SK-N-SH treated with all-trans-retinoic acid at 6 μM for 48 hours (cell line): ENCODE results near the gene AZU1.
"Not testable (repeated sequence)": the region's sequence is repeated elsewhere in the genome, so short reads cannot be mapped to it uniquely, and the experiment has no call there.

Experiments used
- ATAC-seq: fragments of 200-7000 bp; cut with Tn5 transposase; 3 replicates; pipeline ENCODE4 v1.9.1; 2020; ENCODE audit warnings: mild to moderate bottlenecking, moderate library complexity
- BACH2 ChIP-seq: fragments of 250-450 bp; sonication (Bioruptor Pico); IDR thresholded peaks from 2 replicates; pipeline ENCODE4 v1.9.0; 2021; ENCODE audit warnings: mild to moderate bottlenecking, borderline replicate concordance
- CSDC2 ChIP-seq: fragments of 250-450 bp; sonication (Bioruptor Pico); IDR thresholded peaks from 2 replicates; pipeline ENCODE4 v1.5.0; 2020; ENCODE audit warnings: mild to moderate bottlenecking, moderate library complexity
- ZNF70 ChIP-seq: fragments of 450-650 bp; formaldehyde crosslinking; IDR thresholded peaks from 2 replicates; pipeline ENCODE4 v1.5.0; 2020; ENCODE audit warnings: mild to moderate bottlenecking, moderate library complexity
- TF ChIP-seq, protein P1 (sequence below): fragments of 250-450 bp; sonication (Bioruptor Pico); IDR thresholded peaks from 2 replicates; pipeline ENCODE4 v1.8.0; 2020; ENCODE audit warnings: mild to moderate bottlenecking, moderate library complexity, borderline replicate concordance
- TF ChIP-seq, protein P2 (sequence below): fragments of 250-450 bp; sonication (Bioruptor Pico); IDR thresholded peaks from 2 replicates; pipeline ENCODE4 v1.8.0; 2021; ENCODE audit warnings: low read depth, mild to moderate bottlenecking, moderate library complexity, borderline replicate concordance

Gene AZU1

DNA sequence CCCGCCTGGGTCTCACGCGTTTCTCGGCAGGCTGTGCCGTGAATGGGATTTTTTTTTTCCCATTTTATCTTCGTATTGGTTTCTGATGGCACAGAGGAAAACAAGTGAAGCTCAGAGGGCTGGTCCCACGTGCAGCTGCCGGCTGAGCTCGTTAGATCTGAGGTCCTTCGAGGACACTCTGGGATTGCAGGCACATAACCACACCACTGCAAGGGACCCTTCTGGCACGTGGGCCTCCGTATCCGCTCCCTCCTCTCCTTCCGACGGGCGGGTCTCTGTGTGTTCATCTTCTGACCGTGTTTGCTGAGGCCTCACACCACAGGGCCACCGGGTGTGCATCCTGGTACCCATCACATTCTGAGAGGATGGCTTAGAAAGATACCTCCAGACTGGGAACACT lies 48.5 kb downstream of the AZU1 start (continued):
- TF ChIP-seq, protein P1, sequence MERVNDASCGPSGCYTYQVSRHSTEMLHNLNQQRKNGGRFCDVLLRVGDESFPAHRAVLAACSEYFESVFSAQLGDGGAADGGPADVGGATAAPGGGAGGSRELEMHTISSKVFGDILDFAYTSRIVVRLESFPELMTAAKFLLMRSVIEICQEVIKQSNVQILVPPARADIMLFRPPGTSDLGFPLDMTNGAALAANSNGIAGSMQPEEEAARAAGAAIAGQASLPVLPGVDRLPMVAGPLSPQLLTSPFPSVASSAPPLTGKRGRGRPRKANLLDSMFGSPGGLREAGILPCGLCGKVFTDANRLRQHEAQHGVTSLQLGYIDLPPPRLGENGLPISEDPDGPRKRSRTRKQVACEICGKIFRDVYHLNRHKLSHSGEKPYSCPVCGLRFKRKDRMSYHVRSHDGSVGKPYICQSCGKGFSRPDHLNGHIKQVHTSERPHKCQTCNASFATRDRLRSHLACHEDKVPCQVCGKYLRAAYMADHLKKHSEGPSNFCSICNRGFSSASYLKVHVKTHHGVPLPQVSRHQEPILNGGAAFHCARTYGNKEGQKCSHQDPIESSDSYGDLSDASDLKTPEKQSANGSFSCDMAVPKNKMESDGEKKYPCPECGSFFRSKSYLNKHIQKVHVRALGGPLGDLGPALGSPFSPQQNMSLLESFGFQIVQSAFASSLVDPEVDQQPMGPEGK (CRISPR knock-in tag) = no peak
- no peak for TF ChIP-seq CSDC2

DNA sequence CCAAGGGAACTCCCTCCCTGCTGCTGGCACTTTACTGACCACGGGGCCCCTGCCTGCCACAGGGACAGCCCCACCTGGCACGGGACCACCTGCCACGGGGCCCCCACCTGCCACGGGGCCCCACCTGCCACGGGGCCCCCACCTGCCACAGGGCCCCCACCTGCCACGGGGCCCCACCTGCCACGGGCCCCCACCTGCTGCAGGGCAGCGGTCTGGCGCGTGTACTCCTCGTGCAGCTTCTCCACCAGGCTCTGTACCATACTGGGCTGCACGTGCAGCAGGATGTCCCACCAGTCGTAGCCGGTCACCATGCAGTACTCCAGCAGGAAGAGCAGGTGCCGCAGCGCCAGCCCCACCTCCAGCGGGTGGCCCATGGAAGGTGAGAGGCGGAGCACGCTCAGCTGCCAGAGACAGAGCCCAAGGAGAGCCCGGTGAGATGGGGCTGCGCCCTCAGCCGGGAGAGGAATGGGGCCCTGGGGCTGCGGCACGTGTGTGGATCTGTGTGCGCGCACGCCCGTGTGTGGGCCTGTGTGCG lies 49.2 kb downstream of the AZU1 start:
- TF ChIP-seq ZNF70 (no peak), BACH2 (CRISPR knock-in tag) (no peak)
- no peak for ATAC-seq

DNA sequence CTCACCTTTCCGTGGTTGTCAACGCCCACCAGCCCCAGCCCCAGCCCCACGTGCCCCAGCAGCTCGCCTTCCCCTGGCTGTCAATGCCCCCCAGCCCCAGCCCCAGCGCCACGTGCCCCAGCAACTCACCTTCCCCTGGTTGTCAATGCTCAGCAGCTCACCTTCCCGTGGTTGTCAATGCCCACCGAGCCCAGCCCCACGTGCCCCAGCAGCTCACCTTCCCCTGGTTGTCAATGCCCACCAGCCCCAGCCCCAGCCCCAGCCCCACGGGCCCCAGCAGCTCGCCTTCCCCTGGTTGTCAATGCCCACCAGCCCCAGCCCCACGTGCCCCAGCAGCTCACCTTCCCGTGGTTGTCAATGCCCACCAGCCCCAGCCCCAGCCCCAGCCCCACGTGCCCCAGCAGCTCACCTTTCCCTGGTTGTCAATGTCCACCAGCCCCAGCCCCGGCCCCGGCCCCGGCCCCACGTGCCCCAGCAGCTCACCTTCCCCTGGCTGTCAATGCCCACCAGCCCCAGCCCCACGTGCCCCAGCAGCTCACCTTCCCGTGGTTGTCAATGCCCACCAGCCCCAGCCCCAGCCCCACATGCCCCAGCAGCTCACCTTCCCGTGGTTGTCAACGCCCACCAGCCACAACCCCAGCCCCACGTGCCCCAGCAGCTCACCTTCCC lies 50.5 kb downstream of the AZU1 start:
- not testable (repeated sequence) for ATAC-seq

DNA sequence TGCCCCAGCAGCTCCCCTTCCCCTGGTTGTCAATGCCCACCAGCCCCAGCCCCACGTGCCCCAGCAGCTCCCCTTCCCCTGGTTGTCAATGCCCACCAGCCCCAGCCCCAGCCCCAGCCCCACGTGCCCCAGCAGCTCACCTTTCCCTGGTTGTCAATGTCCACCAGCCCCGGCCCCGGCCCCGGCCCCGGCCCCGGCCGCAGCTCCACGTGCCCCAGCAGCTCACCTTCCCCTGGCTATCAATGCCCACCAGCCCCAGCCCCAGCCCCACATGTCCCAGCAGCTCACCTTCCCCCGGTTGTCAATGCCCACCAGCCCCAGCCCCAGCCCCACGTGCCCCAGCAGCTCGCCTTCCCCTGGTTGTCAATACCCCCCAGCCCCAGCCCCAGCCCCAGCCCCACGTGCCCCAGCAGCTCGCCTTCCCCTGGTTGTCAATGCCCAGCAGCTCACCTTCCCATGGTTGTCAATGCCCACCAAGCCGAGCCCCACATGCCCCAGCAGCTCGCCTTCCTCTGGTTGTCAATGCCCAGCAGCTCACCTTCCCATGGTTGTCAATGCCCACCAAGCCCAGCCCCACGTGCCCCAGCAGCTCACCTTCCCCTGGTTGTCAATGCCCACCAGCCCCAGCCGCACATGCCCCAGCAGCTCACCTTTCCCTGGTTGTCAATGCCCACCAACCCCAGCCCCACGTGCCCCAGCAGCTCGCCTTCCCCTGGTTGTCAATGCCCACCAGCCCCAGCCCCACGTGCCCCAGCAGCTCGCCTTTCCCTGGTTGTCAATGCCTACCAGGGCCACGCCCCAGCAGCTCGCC lies 51.3 kb downstream of the AZU1 start:
- ATAC-seq = not testable (repeated sequence)

DNA sequence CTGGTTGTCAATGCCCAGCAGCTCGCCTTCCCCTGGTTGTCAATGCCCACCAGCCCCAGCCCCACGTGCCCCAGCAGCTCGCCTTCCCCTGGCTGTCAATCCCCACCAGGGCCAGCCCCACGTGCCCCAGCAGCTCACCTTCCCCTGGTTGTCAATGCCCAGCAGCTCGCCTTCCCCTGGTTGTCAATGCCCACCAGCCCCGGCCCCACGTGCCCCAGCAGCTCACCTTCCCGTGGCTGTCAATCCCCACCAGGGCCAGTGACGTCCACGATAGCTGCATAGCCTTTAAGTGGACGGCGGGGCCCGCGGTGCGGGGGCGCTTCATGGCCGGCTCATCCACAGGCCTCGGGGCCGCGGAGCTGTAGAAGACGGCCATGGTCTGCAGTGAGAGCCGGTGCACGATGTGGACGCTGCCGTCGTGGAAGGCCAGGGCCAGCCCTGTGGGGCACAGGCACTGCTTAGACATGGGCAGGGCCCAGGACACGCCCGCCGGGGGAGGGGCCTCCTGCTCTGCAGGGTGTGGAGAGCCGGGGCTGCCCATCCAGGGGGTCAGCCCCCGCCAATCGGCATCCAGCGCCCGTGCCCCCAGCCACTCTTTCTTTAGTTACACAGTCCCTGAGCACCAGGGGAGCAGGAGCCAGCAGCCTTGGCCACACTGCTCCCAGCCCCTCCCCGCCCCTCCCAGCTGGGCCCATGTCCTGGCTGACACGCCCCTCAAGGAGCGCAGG lies 52.2 kb downstream of the AZU1 start:
- TF ChIP-seq, protein P2, sequence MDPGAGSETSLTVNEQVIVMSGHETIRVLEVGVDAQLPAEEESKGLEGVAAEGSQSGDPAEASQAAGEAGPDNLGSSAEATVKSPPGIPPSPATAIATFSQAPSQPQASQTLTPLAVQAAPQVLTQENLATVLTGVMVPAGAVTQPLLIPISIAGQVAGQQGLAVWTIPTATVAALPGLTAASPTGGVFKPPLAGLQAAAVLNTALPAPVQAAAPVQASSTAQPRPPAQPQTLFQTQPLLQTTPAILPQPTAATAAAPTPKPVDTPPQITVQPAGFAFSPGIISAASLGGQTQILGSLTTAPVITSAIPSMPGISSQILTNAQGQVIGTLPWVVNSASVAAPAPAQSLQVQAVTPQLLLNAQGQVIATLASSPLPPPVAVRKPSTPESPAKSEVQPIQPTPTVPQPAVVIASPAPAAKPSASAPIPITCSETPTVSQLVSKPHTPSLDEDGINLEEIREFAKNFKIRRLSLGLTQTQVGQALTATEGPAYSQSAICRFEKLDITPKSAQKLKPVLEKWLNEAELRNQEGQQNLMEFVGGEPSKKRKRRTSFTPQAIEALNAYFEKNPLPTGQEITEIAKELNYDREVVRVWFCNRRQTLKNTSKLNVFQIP (CRISPR knock-in tag) = no peak
- no peak for TF ChIP-seq CSDC2

More for the DNA sequence above, 52.2 kb downstream of the AZU1 start:
- ATAC-seq = no peak; the same call in 2 of the 3 replicates
